GM12865 (cell line): ENCODE data around the gene UBXN6.

Experiments used
- DNase-seq: peaks from one replicate; pipeline ENCODE4 v3.0.0; 2010; ENCODE audit warnings: low read depth
- H3K4me3 ChIP-seq: 2 replicates; pipeline ENCODE4 v1.5.1; 2011; ENCODE audit warnings: mild to moderate bottlenecking, low read depth, low read length, control low read depth
- TF ChIP-seq, protein P1 (sequence below): IDR thresholded peaks from 2 replicates; pipeline ENCODE4 v1.5.1; 2011; ENCODE audit warnings: low read length, control low read depth, low read depth, inconsistent platforms; ENCODE audit not compliant: insufficient read depth; ENCODE audit errors: missing control alignments

Gene UBXN6

GRCh38 chr19:4434391-4434790 lies 23.2 kb downstream of the UBXN6 start:
- DNase-seq: no peak
- TF ChIP-seq, protein P1, sequence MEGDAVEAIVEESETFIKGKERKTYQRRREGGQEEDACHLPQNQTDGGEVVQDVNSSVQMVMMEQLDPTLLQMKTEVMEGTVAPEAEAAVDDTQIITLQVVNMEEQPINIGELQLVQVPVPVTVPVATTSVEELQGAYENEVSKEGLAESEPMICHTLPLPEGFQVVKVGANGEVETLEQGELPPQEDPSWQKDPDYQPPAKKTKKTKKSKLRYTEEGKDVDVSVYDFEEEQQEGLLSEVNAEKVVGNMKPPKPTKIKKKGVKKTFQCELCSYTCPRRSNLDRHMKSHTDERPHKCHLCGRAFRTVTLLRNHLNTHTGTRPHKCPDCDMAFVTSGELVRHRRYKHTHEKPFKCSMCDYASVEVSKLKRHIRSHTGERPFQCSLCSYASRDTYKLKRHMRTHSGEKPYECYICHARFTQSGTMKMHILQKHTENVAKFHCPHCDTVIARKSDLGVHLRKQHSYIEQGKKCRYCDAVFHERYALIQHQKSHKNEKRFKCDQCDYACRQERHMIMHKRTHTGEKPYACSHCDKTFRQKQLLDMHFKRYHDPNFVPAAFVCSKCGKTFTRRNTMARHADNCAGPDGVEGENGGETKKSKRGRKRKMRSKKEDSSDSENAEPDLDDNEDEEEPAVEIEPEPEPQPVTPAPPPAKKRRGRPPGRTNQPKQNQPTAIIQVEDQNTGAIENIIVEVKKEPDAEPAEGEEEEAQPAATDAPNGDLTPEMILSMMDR: no peak
- H3K4me3 ChIP-seq: no peak overlapping the region

- no peak for DNase-seq
- H3K4me3 ChIP-seq: no peak overlapping the region
- TF ChIP-seq, protein P1: no peak
These were observed 24.6 kb downstream of the UBXN6 start for GRCh38 chr19:4432918-4433506.

- H3K4me3 ChIP-seq: no peak overlapping the region
- TF ChIP-seq, protein P1: no peak
- DNase-seq: peak; percentile 39
These were observed 25.6 kb downstream of the UBXN6 start for GRCh38 chr19:4431808-4432674.

GRCh38 chr19:4431296-4431695 lies 26.3 kb downstream of the UBXN6 start:
- TF ChIP-seq, protein P1: no peak
- DNase-seq: no peak
- H3K4me3 ChIP-seq: no peak overlapping the region

DNA sequence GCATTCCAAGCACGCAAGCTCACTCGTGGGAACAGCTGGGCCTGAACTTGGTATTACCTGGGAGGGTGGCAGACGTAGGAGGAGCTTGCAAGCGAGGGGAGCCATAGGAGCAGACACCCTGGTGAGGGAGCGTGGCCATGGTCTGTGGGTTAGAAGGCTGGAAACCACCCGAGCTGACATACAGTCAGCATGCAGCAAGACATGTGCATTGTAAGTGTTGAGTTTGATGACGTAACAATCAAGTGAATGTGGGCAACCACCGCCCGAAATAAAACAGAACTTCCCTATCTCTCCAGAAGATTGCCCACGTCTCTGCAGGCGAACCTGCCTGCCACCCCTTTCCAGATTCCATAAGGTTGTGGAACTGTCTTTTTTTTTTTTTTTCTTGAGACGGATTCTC lies 26.8 kb downstream of the UBXN6 start:
- peak; percentile 36 for DNase-seq
- no peak overlapping the region for H3K4me3 ChIP-seq
- TF ChIP-seq, protein P1: no peak

GRCh38 chr19:4429771-4430171 lies 27.8 kb downstream of the UBXN6 start:
- TF ChIP-seq, protein P1: no peak

DNA sequence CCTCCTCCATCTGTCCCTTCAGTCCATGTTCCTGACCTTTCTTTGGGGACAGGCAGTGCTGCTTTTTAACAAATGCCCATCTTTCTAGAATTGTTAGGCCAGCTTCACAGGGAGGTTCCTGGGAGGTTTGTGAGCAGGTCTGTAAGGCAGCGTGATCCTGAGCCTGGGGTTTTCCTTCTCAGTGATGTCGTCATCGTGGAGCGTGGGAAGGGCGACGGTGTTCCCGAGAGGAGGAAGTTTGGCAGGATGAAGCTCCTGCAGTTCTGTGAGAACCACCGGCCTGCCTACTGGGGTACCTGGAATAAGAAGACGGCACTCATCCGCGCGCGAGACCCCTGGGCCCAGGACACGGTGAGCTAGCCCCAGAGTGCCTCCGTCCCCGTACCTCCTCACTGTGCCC lies 28.3 kb downstream of the UBXN6 start:
- DNase-seq: no peak
- H3K4me3 ChIP-seq: no peak overlapping the region
- TF ChIP-seq, protein P1: no peak

More at GRCh38 chr19:4429771-4430171, 27.8 kb downstream of the UBXN6 start:
- H3K4me3 ChIP-seq: no peak overlapping the region
- no peak for DNase-seq
